AG04450 (cell line): Measurements from ENCODE around the gene SYNGAP1. TPM values are rescaled to one million over a fixed set of nuclear protein-coding genes. Genes with fewer than 3 reads are reported as not detected.
A peak's percentile ranks its signal among the peaks of the same experiment; 100 is the strongest.

Experiments used
- CTCF ChIA-PET: fragments of 300-600, 350-600 bp; formaldehyde crosslinking; extraction: SDS; loops from one replicate; lab custom pipeline; 2022; ENCODE audit warnings: antibody characterized with exemption, inconsistent platforms; lab: Charles Lee
- POLR2A ChIA-PET: fragments of 350-600 bp; formaldehyde crosslinking; extraction: SDS; loops from one replicate; lab custom pipeline; 2021; ENCODE audit warnings: antibody characterized with exemption, inconsistent platforms; lab: Yijun Ruan, JAX
- DNase-seq: peaks from one replicate; pipeline ENCODE4 v3.0.0-alpha.2; 2011; ENCODE audit warnings: low read depth, low spot score
- H3K27ac ChIP-seq: one replicate; pipeline ENCODE4 v1.5.1; 2012; ENCODE audit warnings: low read depth, low read length, control low read depth
- H3K27me3 ChIP-seq: one replicate; pipeline ENCODE4 v1.6.0; 2012; ENCODE audit warnings: low read length; ENCODE audit not compliant: control insufficient read depth, insufficient read depth
- H3K4me3 ChIP-seq: 2 replicates; pipeline ENCODE4 v1.5.1; 2011; ENCODE audit warnings: mild to moderate bottlenecking, low read depth, low read length, control low read depth
- H3K9me3 ChIP-seq: 2 replicates; pipeline ENCODE4 v1.5.1; 2012; ENCODE audit warnings: low read length; ENCODE audit not compliant: control insufficient read depth, insufficient read depth
- CTCF ChIP-seq: IDR thresholded peaks from 2 replicates; pipeline ENCODE4 v1.5.1; 2011; ENCODE audit warnings: low read depth, low read length, control low read depth, inconsistent platforms
- polyA plus RNA-seq: library from polyadenylated mRNA; depleted of rRNA; stranded (reverse); fragments of >200 nt; gene quantifications from 2 replicates; pipeline ENCODE4 v1.2.3, GENCODE V29; 2011

The SYNGAP1 gene
- polyA plus RNA-seq, 1 experiment: 5.3 TPM

GRCh38 chr6:33426590-33427511 is 7.0 kb downstream of the SYNGAP1 start:
- no peak for TF ChIP-seq CTCF
- ChIA-PET POLR2A (interaction anchor here (1.1 to 1.6 kb wide), 2 partner anchors 17 to 155 kb away, joined by 4 to 5 read pairs; partner anchors contain the start of genes RPS18 and VPS52), CTCF (interaction anchor here (0.6 to 2.2 kb wide), 8 partner anchors 9 to 1081 kb away, joined by 3 to 18 read pairs (median 3); partner anchors contain the start of genes CUTA and WDR46)
- Histone ChIP-seq H3K27ac (no peak overlapping the region), H3K9me3 (no peaks in the 10 kb centered on the region), H3K27me3 (no peaks in the 10 kb centered on the region), H3K4me3 (peak overlapping the region; percentile 73)
- no peak for DNase-seq

- H3K27me3 ChIP-seq: no peaks in the 10 kb centered on the region
- no peak for DNase-seq
- H3K9me3 ChIP-seq: no peaks in the 10 kb centered on the region
- no peak for TF ChIP-seq CTCF
- ChIA-PET CTCF (no interaction called here), POLR2A (no interaction called here)
- no peak overlapping the region for H3K27ac ChIP-seq
- peak overlapping the region; percentile 73 for H3K4me3 ChIP-seq
Measured at GRCh38 chr6:33427585-33428223, 7.8 kb downstream of the SYNGAP1 start.

- ChIA-PET POLR2A (interaction anchor here (1.0 kb wide), 1 partner anchor 110 kb away, joined by 17 read pairs; no protein-coding TSS in a partner anchor), CTCF (interaction anchor here (1.1 kb wide), 1 partner anchor 9 kb away, joined by 3 read pairs; the partner anchor contains the start of gene SYNGAP1)
- no peak for DNase-seq
- no peak overlapping the region for H3K27ac ChIP-seq
- peak; percentile 35 for TF ChIP-seq CTCF
- H3K27me3 ChIP-seq: no peaks in the 10 kb centered on the region
- H3K4me3 ChIP-seq: peak overlapping the region; percentile 73
- no peaks in the 10 kb centered on the region for H3K9me3 ChIP-seq
Measured at GRCh38 chr6:33428224-33428965, 8.5 kb downstream of the SYNGAP1 start.

- Histone ChIP-seq H3K27me3 (no peaks in the 10 kb centered on the region), H3K27ac (no peak overlapping the region), H3K4me3 (peak overlapping the region; percentile 7; the same call in 1 of the 2 replicates), H3K9me3 (no peaks in the 10 kb centered on the region)
- TF ChIP-seq CTCF: no peak
- no peak for DNase-seq
- CTCF ChIA-PET: interaction anchor here (1.1 kb wide), 1 partner anchor 10 kb away, joined by 3 read pairs; the partner anchor contains the start of gene SYNGAP1
- POLR2A ChIA-PET: interaction anchor here (1.0 kb wide), 1 partner anchor 111 kb away, joined by 17 read pairs; no protein-coding TSS in a partner anchor
Measured at GRCh38 chr6:33428966-33429749, 9.3 kb downstream of the SYNGAP1 start.
